Measurements from ENCODE around the gene NTSR1. TPM values are rescaled to one million over a fixed set of nuclear protein-coding genes. Genes with fewer than 3 reads are reported as not detected.

The NTSR1 gene
- total and polyA plus RNA-seq, 7 donors: 0.01 to 0.08 (median 0.05) TPM; not detected in 3

GRCh38 chr20:62752671-62753501 lies 44.2 kb downstream of the NTSR1 start:
- ATAC-seq (no peak), DNase-seq (peak; percentile 9 to 44)
- Histone ChIP-seq H3K9me3 (no peaks in the 10 kb centered on the region), H3K36me3 (ENCODE audit: insufficient read depth in 1 of 2, low read depth in 1 of 2) (no peaks in the 10 kb centered on the region), H3K4me3 (no peak overlapping the region), H3K4me1 (no peaks in the 10 kb centered on the region), H3K27ac (no peak overlapping the region), H3K27me3 (ENCODE audit: insufficient read depth in 3 of 3, low read length in 2 of 3) (peaks cover 0 to 10% (median 0%) of the 10 kb centered on the region in 3 donors)
- 86 to 91% (median 89%) methylated on average over 29 of the region's 29 CpGs for WGBS, 3 donors
- intact Hi-C loops (cut with DNase I): no loop called here
- TF ChIP-seq, protein P1, sequence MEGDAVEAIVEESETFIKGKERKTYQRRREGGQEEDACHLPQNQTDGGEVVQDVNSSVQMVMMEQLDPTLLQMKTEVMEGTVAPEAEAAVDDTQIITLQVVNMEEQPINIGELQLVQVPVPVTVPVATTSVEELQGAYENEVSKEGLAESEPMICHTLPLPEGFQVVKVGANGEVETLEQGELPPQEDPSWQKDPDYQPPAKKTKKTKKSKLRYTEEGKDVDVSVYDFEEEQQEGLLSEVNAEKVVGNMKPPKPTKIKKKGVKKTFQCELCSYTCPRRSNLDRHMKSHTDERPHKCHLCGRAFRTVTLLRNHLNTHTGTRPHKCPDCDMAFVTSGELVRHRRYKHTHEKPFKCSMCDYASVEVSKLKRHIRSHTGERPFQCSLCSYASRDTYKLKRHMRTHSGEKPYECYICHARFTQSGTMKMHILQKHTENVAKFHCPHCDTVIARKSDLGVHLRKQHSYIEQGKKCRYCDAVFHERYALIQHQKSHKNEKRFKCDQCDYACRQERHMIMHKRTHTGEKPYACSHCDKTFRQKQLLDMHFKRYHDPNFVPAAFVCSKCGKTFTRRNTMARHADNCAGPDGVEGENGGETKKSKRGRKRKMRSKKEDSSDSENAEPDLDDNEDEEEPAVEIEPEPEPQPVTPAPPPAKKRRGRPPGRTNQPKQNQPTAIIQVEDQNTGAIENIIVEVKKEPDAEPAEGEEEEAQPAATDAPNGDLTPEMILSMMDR (IDR thresholded peaks at IDR 0.05): no peak

GRCh38 chr20:62753626-62754025 lies 45.0 kb downstream of the NTSR1 start:
- TF ChIP-seq, protein P1 (IDR thresholded peaks at IDR 0.05): no peak
- no peak overlapping the region for H3K27ac ChIP-seq
- H3K4me1 ChIP-seq: no peaks in the 10 kb centered on the region
- no peak overlapping the region for H3K4me3 ChIP-seq
- H3K9me3 ChIP-seq: no peaks in the 10 kb centered on the region
- no peaks in the 10 kb centered on the region for H3K36me3 ChIP-seq (ENCODE audit: insufficient read depth in 1 of 2, low read depth in 1 of 2)
- intact Hi-C loops (cut with DNase I): no loop called here
- H3K27me3 ChIP-seq (ENCODE audit: insufficient read depth in 3 of 3, low read length in 2 of 3): peaks cover 0 to 16% (median 0%) of the 10 kb centered on the region in 3 donors
- DNase-seq: peak; percentile 5 to 24
- ATAC-seq: no peak
- WGBS, 3 donors: 90 to 93% (median 93%) methylated on average over 11 of the region's 11 CpGs

DNA sequence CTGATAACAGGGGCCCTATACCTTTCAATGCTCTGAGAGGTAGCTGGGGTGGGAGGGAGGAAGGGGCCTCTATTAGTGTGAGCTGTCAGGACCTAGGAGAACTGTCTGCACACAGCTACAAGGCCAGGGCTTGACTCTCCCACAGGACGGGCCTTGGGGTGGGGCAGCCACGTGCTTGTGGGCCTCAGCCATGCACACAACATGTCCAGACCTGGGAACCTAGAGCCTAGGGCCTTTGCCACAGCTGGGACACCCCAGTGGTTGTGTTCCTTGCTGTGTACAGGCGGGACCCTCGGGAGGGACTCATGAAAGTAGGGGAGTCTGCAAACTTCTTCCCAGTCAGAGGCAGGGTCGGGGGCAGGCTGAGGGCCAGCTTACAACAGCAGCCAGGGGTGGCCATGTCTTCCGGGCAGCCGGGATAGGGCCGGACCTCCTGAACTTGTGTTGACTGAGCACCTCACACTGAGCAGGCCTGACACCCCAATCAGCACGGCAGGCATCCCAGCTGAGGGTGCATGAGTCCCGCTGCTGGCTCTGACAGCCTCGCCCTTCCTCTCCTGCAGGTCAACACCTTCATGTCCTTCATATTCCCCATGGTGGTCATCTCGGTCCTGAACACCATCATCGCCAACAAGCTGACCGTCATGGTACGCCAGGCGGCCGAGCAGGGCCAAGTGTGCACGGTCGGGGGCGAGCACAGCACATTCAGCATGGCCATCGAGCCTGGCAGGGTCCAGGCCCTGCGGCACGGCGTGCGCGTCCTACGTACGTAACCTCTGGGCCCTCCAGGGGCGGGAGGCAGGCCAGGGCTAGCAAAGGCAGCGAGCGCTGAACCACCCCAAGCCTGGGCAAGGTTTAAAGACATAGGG lies 45.7 kb downstream of the NTSR1 start:
- TF ChIP-seq, protein P1 (IDR thresholded peaks at IDR 0.05): no peak
- WGBS, 3 donors: 88 to 90% (median 90%) methylated on average over 27 to 31 of the region's 31 CpGs
- H3K27ac ChIP-seq: no peak overlapping the region
- peaks cover 0 to 18% (median 0%) of the 10 kb centered on the region in 3 donors for H3K27me3 ChIP-seq (ENCODE audit: insufficient read depth in 3 of 3, low read length in 2 of 3)
- H3K36me3 ChIP-seq (ENCODE audit: insufficient read depth in 1 of 2, low read depth in 1 of 2): no peaks in the 10 kb centered on the region
- no peak overlapping the region for H3K4me3 ChIP-seq
- H3K9me3 ChIP-seq: no peaks in the 10 kb centered on the region
- intact Hi-C loops (cut with DNase I): no loop called here
- no peaks in the 10 kb centered on the region for H3K4me1 ChIP-seq
- ATAC-seq (no peak), DNase-seq (peak; percentile 8 to 47)

DNA sequence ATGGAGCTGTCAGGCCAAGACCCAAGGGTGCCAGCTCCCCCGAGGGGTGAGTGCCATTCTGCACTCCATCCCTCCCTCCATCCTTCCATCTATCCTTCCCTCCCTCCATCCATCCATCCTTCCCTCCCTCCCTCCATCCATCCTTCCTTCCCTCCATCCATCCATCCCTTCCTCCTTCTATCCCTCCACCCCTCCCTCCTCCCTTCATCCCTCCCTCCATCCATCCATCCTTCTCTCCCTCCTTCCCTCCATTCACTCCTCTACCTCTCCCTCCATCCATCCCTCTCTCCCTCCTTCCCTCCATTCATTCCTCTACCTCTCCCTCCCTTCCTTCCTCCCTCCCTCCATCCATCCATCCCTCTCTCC lies 46.3 kb downstream of the NTSR1 start:
- Histone ChIP-seq H3K27me3 (ENCODE audit: insufficient read depth in 3 of 3, low read length in 2 of 3) (peaks cover 0 to 22% (median 2%) of the 10 kb centered on the region in 3 donors), H3K36me3 (ENCODE audit: insufficient read depth in 1 of 2, low read depth in 1 of 2) (no peaks in the 10 kb centered on the region), H3K4me1 (no peaks in the 10 kb centered on the region), H3K9me3 (no peaks in the 10 kb centered on the region), H3K27ac (no peak overlapping the region), H3K4me3 (no peak overlapping the region)
- intact Hi-C loops (cut with DNase I): no loop called here
- 50 to 83% (median 67%) methylated on average over 1 of the region's 1 CpG for WGBS, 3 donors
- no peak for ATAC-seq
- TF ChIP-seq, protein P1 (IDR thresholded peaks at IDR 0.05): no peak
- no peak for DNase-seq
